VCaP (cell line): Measurements from ENCODE around the gene NPFFR1.
"Not testable (repeated sequence)": the region's sequence is repeated elsewhere in the genome, so short reads cannot be mapped to it uniquely, and the experiment has no call there.

Experiments used
- H3K27ac ChIP-seq: fragments of 450-650 bp; 2 replicates; pipeline ENCODE4 v1.5.1; 2017
- CTCF ChIP-seq: fragments of 450-650 bp; conservative IDR thresholded peaks from 2 replicates; pipeline ENCODE4 v1.5.1; 2017; ENCODE audit warnings: mild to moderate bottlenecking, moderate library complexity

NPFFR1 gene

GRCh38 chr10:70255329-70256299 lies 28.2 kb downstream of the NPFFR1 start:
- H3K27ac ChIP-seq, result no peak overlapping the region
- no peak for TF ChIP-seq CTCF

- H3K27ac ChIP-seq, result no peak overlapping the region
- no peak for TF ChIP-seq CTCF
Measured at GRCh38 chr10:70254778-70255328, 29.0 kb downstream of the NPFFR1 start.

- H3K27ac ChIP-seq, result no peak overlapping the region
- no peak for TF ChIP-seq CTCF
Measured at GRCh38 chr10:70253878-70254765, 29.7 kb downstream of the NPFFR1 start.

- no peak for TF ChIP-seq CTCF
- H3K27ac ChIP-seq, result no peak overlapping the region
Measured at GRCh38 chr10:70250961-70251680, 32.7 kb downstream of the NPFFR1 start.

- TF ChIP-seq CTCF, result no peak
- no peak overlapping the region for H3K27ac ChIP-seq
Measured at GRCh38 chr10:70247360-70247759, 36.4 kb downstream of the NPFFR1 start.

- no peak for TF ChIP-seq CTCF
- no peak overlapping the region for H3K27ac ChIP-seq
Measured at GRCh38 chr10:70241081-70241480, 42.7 kb downstream of the NPFFR1 start.

GRCh38 chr10:70239986-70240385 lies 43.8 kb downstream of the NPFFR1 start:
- not testable (repeated sequence) for H3K27ac ChIP-seq

GRCh38 chr10:70239077-70239976 lies 44.5 kb downstream of the NPFFR1 start:
- not testable (repeated sequence) for H3K27ac ChIP-seq

- H3K27ac ChIP-seq, result not testable (repeated sequence)
Measured at GRCh38 chr10:70237958-70238536, 45.8 kb downstream of the NPFFR1 start.
